IMR-90 (cell line): ENCODE measurements around the gene NPY2R. TPM values are rescaled to one million over a fixed set of nuclear protein-coding genes. Genes with fewer than 3 reads are reported as not detected.

Source experiments
- ATAC-seq: fragments of 200-7000 bp; cut with Tn5 transposase; 2 replicates; pipeline ENCODE4 v1.9.1; 2020; ENCODE audit warnings: low read depth, mild to moderate bottlenecking, moderate library complexity
- BruUV-seq: library from RNA; stranded (reverse); fragments of 400-500 nt; replicated peaks from 2 replicates; lab custom pipeline; 2021; lab: Mats Ljungman, UMichigan
- CTCF ChIA-PET: fragments of 300-600 bp; formaldehyde crosslinking; extraction: SDS; loops from one replicate; lab custom pipeline; 2021; ENCODE audit warnings: antibody characterized with exemption; lab: Yijun Ruan, JAX
- POLR2A ChIA-PET: fragments of 300-600 bp; sonication (Branson Sonifier 250); formaldehyde crosslinking; loops from one replicate; lab custom pipeline; 2022; ENCODE audit warnings: antibody characterized with exemption; ENCODE audit not compliant: unreplicated experiment; lab: Charles Lee
- DNase-seq: peaks from one replicate; pipeline ENCODE4 v3.0.0; 2013
- H2AFZ ChIP-seq: replicated peaks from 2 replicates; pipeline ENCODE3; 2013; ENCODE audit warnings: low read length, mild to moderate bottlenecking; ENCODE audit not compliant: poor library complexity
- H2AK5ac ChIP-seq: 2 replicates; pipeline ENCODE4 v1.6.1; 2013; ENCODE audit warnings: low read depth, low read length, inconsistent platforms
- H2AK9ac ChIP-seq: replicated peaks from 2 replicates; pipeline ENCODE3; 2013; ENCODE audit warnings: mild to moderate bottlenecking, low read depth, low read length, moderate library complexity; ENCODE audit not compliant: poor library complexity
- H2BK120ac ChIP-seq: 2 replicates; pipeline ENCODE4 v1.6.1; 2013; ENCODE audit warnings: low read depth, low read length, inconsistent platforms
- H2BK15ac ChIP-seq: 3 replicates; pipeline ENCODE4 v1.6.1; 2013; ENCODE audit warnings: low read depth, low read length, inconsistent platforms
- H2BK20ac ChIP-seq: 2 replicates; pipeline ENCODE4 v1.6.1; 2013; ENCODE audit warnings: low read depth, mild to moderate bottlenecking, inconsistent platforms, low read length, moderate library complexity
- H2BK5ac ChIP-seq: 2 replicates; pipeline ENCODE4 v1.6.1; 2013; ENCODE audit warnings: mild to moderate bottlenecking, low read depth, low read length, inconsistent platforms; ENCODE audit not compliant: poor library complexity, severe bottlenecking
- H3K14ac ChIP-seq: replicated peaks from 2 replicates; pipeline ENCODE4 v1.6.1; 2013; ENCODE audit warnings: low read depth, low read length, inconsistent platforms
- H3K18ac ChIP-seq: 2 replicates; pipeline ENCODE4 v1.6.1; 2013; ENCODE audit warnings: low read depth, low read length, control low read depth
- H3K23ac ChIP-seq: 2 replicates; pipeline ENCODE4 v1.6.1; 2013; ENCODE audit warnings: low read depth, low read length, inconsistent platforms
- H3K27ac ChIP-seq: 2 replicates; pipeline ENCODE4 v1.5.1; 2013; ENCODE audit warnings: mild to moderate bottlenecking, control low read depth, low read length; ENCODE audit not compliant: insufficient read depth
- H3K27me3 ChIP-seq: 2 replicates; pipeline ENCODE4 v1.6.1; 2013; ENCODE audit warnings: low read length; ENCODE audit not compliant: control insufficient read depth, insufficient read depth
- H3K36me3 ChIP-seq: 2 replicates; pipeline ENCODE4 v1.6.1; 2013; ENCODE audit warnings: low read length, mixed read lengths; ENCODE audit not compliant: control insufficient read depth, insufficient read depth
- H3K4ac ChIP-seq: 2 replicates; pipeline ENCODE4 v1.6.1; 2013; ENCODE audit warnings: low read depth, low read length, inconsistent platforms
- H3K4me1 ChIP-seq: 2 replicates; pipeline ENCODE4 v1.6.1; 2013; ENCODE audit warnings: low read length, mixed read lengths; ENCODE audit not compliant: control insufficient read depth, insufficient read depth
- H3K4me2 ChIP-seq: 2 replicates; pipeline ENCODE4 v1.6.1; 2013; ENCODE audit warnings: low read depth, mild to moderate bottlenecking, control low read depth, low read length, moderate library complexity
- H3K4me3 ChIP-seq: 2 replicates; pipeline ENCODE4 v1.5.1; 2013; ENCODE audit warnings: low read depth, mild to moderate bottlenecking, control low read depth, low read length, moderate library complexity; ENCODE audit not compliant: insufficient read depth
- H3K56ac ChIP-seq: 2 replicates; pipeline ENCODE4 v1.6.1; 2013; ENCODE audit warnings: low read length, inconsistent platforms; ENCODE audit not compliant: insufficient read depth; ENCODE audit errors: extremely low read depth
- H3K79me1 ChIP-seq, 2 experiments: 2 replicates each; pipeline ENCODE4 v1.6.1; 2013; ENCODE audit warnings: low read length in 2 of 2, inconsistent platforms in 1 of 2, low read depth in 1 of 2
- H3K9ac ChIP-seq: 2 replicates; pipeline ENCODE4 v1.6.1; 2013; ENCODE audit warnings: low read depth, low read length, control low read depth
- H3K9me1 ChIP-seq: 2 replicates; pipeline ENCODE4 v1.6.1; 2013; ENCODE audit warnings: low read length, inconsistent platforms; ENCODE audit not compliant: insufficient read depth
- H3K9me3 ChIP-seq: 2 replicates; pipeline ENCODE4 v1.6.1; 2013; ENCODE audit warnings: low read length; ENCODE audit not compliant: control insufficient read depth, insufficient read depth
- H4K20me1 ChIP-seq: 2 replicates; pipeline ENCODE4 v1.6.1; 2013; ENCODE audit warnings: low read length, inconsistent platforms; ENCODE audit not compliant: insufficient read depth
- H4K5ac ChIP-seq: 2 replicates; pipeline ENCODE4 v1.6.1; 2013; ENCODE audit warnings: mild to moderate bottlenecking, low read depth, low read length, control low read depth
- H4K8ac ChIP-seq, 2 experiments: 2 replicates each; pipeline ENCODE4 v1.6.1; 2013; ENCODE audit warnings: low read depth in 2 of 2, low read length in 2 of 2, control low read depth in 1 of 2, inconsistent platforms in 1 of 2
- H4K91ac ChIP-seq: 2 replicates; pipeline ENCODE4 v1.6.1; 2013; ENCODE audit warnings: low read depth, low read length, inconsistent platforms; ENCODE audit not compliant: insufficient read depth
- BHLHE40 ChIP-seq: fragments of 150-350 bp; IDR thresholded peaks from 2 replicates; pipeline ENCODE4 v1.6.1; 2016; ENCODE audit warnings: mild to moderate bottlenecking, low read depth, low read length
- CTCF ChIP-seq: conservative IDR thresholded peaks from 2 replicates; pipeline ENCODE4 v1.5.1; 2012; ENCODE audit warnings: mild to moderate bottlenecking, low read depth, low read length, improper control_type of control experiment
- FOS ChIP-seq: fragments of 150-350 bp; IDR thresholded peaks from 2 replicates; pipeline ENCODE4 v1.6.1; 2016; ENCODE audit warnings: low read depth, low read length
- MXI1 ChIP-seq: IDR thresholded peaks from 2 replicates; pipeline ENCODE4 v1.6.1; 2012; ENCODE audit warnings: low read depth, mild to moderate bottlenecking, low read length, moderate library complexity, borderline replicate concordance
- POLR2A ChIP-seq: IDR thresholded peaks from 2 replicates; pipeline ENCODE4 v1.6.1; 2012; ENCODE audit warnings: mild to moderate bottlenecking, low read depth, low read length
- RAD21 ChIP-seq: IDR thresholded peaks from 2 replicates; pipeline ENCODE4 v1.6.1; 2012; ENCODE audit warnings: low read length, improper control_type of control experiment
- SMC3 ChIP-seq: fragments of 150-350 bp; IDR thresholded peaks from 2 replicates; pipeline ENCODE4 v1.6.1; 2016; ENCODE audit warnings: low read depth, mild to moderate bottlenecking, antibody characterized with exemption, low read length, moderate library complexity
- WGBS, 2 experiments: methylation state at CpG; one replicate each; pipeline versions ENCODE4 v1.1.5 to v1.1.7; 2013; ENCODE audit warnings: missing lambda C conversion rate in 2 of 2; ENCODE audit not compliant: insufficient read length in 1 of 2; ENCODE audit errors: extremely low coverage in 2 of 2; 5-methylcytosine and 5-hydroxymethylcytosine counted together
- dilution Hi-C: fragments of 300-500 bp; cut with HindIII; formaldehyde crosslinking; loops from one replicate; pipeline ENCODE4 v1.14.3; 2018; ENCODE audit warnings: low sequenced_read_pairs; ENCODE audit not compliant: unreplicated experiment
- in situ Hi-C: fragments of 300-500 bp; cut with MboI; formaldehyde crosslinking; loops from 3 replicates; pipeline ENCODE4 v1.14.3; 2019; ENCODE audit warnings: low sequenced_read_pairs, inconsistent platforms, mixed read lengths
- intact Hi-C: fragments of 100-400 bp; cut with micrococcal nuclease; formaldehyde crosslinking; loops from 2 replicates; pipeline ENCODE4 v1.10.0; 2022
- polyA plus RNA-seq, 3 experiments: library from polyadenylated mRNA; depleted of rRNA; stranded (reverse); fragments of >200 nt; gene quantifications; 2 replicates each; pipeline ENCODE4 v1.2.3, GENCODE V29; 2012; ENCODE audit warnings: low replicate concordance in 1 of 3
- total RNA-seq: library from RNA; depleted of rRNA; stranded (reverse); fragments of >200 nt; gene quantifications from 2 replicates; pipeline ENCODE4 v1.2.3, GENCODE V29; 2012

NPY2R gene
- total and polyA plus RNA-seq, 2 of the 4 experiments (the other 2 are of a cell fraction): not detected

GRCh38 chr4:155237567-155237966, 29.1 kb downstream of the NPY2R start:
- H3K18ac ChIP-seq: no peak overlapping the region
- H3K36me3 ChIP-seq: no peaks in the 10 kb centered on the region
- no peaks in the 10 kb centered on the region for H3K4me1 ChIP-seq
- no peak overlapping the region for H3K4ac ChIP-seq
- no peak overlapping the region for H2BK20ac ChIP-seq
- no peak overlapping the region for H2BK15ac ChIP-seq
- BruUV-seq: no TSS peak
- ChIA-PET CTCF (no interaction called here), POLR2A (no interaction called here)
- no peaks in the 10 kb centered on the region for H3K27me3 ChIP-seq
- no peak for ATAC-seq
- H3K27ac ChIP-seq: no peak overlapping the region
- no peak overlapping the region for H3K9ac ChIP-seq
- H3K4me2 ChIP-seq: no peak overlapping the region
- H2AFZ ChIP-seq: no peak overlapping the region
- no peak overlapping the region for H3K4me3 ChIP-seq
- in situ Hi-C loops (no loop called here), dilution Hi-C loops (no loop called here), intact Hi-C loops (no loop called here)
- H3K79me1 ChIP-seq: no peaks in the 10 kb centered on the region
- no peaks in the 10 kb centered on the region for H3K9me1 ChIP-seq
- H4K5ac ChIP-seq: no peak overlapping the region
- H3K14ac ChIP-seq: no peak overlapping the region
- no peak overlapping the region for H3K23ac ChIP-seq
- no peaks in the 10 kb centered on the region for H3K9me3 ChIP-seq
- H2AK5ac ChIP-seq: no peak overlapping the region
- no peak overlapping the region for H2BK120ac ChIP-seq
- H4K20me1 ChIP-seq: no peaks in the 10 kb centered on the region
- no CpG with 5 or more reads among the region's 1 CpG for WGBS, 2 experiments
- H2AK9ac ChIP-seq: no peak overlapping the region
- H4K8ac ChIP-seq: no peak overlapping the region
- DNase-seq: no peak
- TF ChIP-seq SMC3 (no peak), CTCF (no peak), BHLHE40 (no peak), RAD21 (no peak), FOS (no peak), POLR2A (no peak), MXI1 (no peak)
- H4K91ac ChIP-seq: no peak overlapping the region
- no peak overlapping the region for H2BK5ac ChIP-seq
- no peak overlapping the region for H3K56ac ChIP-seq
